Stimulated activated CD8-positive, alpha-beta memory T cell treated with anti-CD3 and anti-CD28 coated beads, Interleukin-2, amount 100 ng/mL, for 48 hours (primary cell): ENCODE data around the gene TRIOBP.

ENCODE experiments used
- DNase-seq, 2 donors: peaks; one replicate each; pipeline ENCODE4 v3.0.0-alpha.2; 2020; ENCODE audit warnings: low read depth in 2 of 2

The TRIOBP gene

GRCh38 chr22:37749226-37749625 is 52.4 kb downstream of the TRIOBP start:
- DNase-seq: no peak

- DNase-seq: no peak
Observed at GRCh38 chr22:37749831-37750595, 53.2 kb downstream of the TRIOBP start.

GRCh38 chr22:37750596-37751162 is 53.8 kb downstream of the TRIOBP start:
- no peak for DNase-seq

GRCh38 chr22:37751449-37752188 is 54.8 kb downstream of the TRIOBP start:
- DNase-seq: no peak

GRCh38 chr22:37752189-37753087 is 55.6 kb downstream of the TRIOBP start:
- DNase-seq: no peak

- DNase-seq: no peak
Observed at GRCh38 chr22:37753746-37754145, 56.9 kb downstream of the TRIOBP start.

GRCh38 chr22:37757663-37758062 is 60.8 kb downstream of the TRIOBP start:
- DNase-seq: no peak

- DNase-seq: no peak
Observed at GRCh38 chr22:37758694-37759093, 61.8 kb downstream of the TRIOBP start.

- no peak for DNase-seq
Observed at GRCh38 chr22:37759281-37759680, 62.4 kb downstream of the TRIOBP start.

- no peak for DNase-seq
Observed at GRCh38 chr22:37760152-37760551, 63.3 kb downstream of the TRIOBP start.

GRCh38 chr22:37762389-37762836 is 65.6 kb downstream of the TRIOBP start:
- DNase-seq: no peak

- DNase-seq: no peak
Observed at GRCh38 chr22:37763012-37763411, 66.2 kb downstream of the TRIOBP start.

GRCh38 chr22:37763652-37764051 is 66.8 kb downstream of the TRIOBP start:
- DNase-seq: no peak

- no peak for DNase-seq
Observed at GRCh38 chr22:37764622-37765021, 67.8 kb downstream of the TRIOBP start.

GRCh38 chr22:37765498-37765897 is 68.7 kb downstream of the TRIOBP start:
- no peak for DNase-seq

GRCh38 chr22:37765953-37766576 is 69.2 kb downstream of the TRIOBP start:
- DNase-seq: no peak

GRCh38 chr22:37768273-37768672 is 71.4 kb downstream of the TRIOBP start:
- DNase-seq: no peak

- DNase-seq: no peak
Observed at GRCh38 chr22:37769056-37769455, 72.2 kb downstream of the TRIOBP start.

GRCh38 chr22:37771081-37771480 is 74.2 kb downstream of the TRIOBP start:
- DNase-seq: no peak

- DNase-seq: no peak
Observed at GRCh38 chr22:37771702-37772427, 75.0 kb downstream of the TRIOBP start.

- no peak for DNase-seq
Observed at GRCh38 chr22:37774728-37775127, 77.9 kb downstream of the TRIOBP start.
